GM19395 (cell line): Measurements from ENCODE around the gene ZNF768.
A peak's percentile ranks its signal among the peaks of the same experiment; 100 is the strongest.
"Not testable (repeated sequence)": the region's sequence is repeated elsewhere in the genome, so short reads cannot be mapped to it uniquely, and the experiment has no call there.

ENCODE experiments used
- ATAC-seq: cut with Tn5 transposase; IDR thresholded peaks from one replicate; pipeline ENCODE4 v1.9.1; 2021; ENCODE audit warnings: mild to moderate bottlenecking, moderate library complexity; ENCODE audit not compliant: unreplicated experiment

The ZNF768 gene

DNA sequence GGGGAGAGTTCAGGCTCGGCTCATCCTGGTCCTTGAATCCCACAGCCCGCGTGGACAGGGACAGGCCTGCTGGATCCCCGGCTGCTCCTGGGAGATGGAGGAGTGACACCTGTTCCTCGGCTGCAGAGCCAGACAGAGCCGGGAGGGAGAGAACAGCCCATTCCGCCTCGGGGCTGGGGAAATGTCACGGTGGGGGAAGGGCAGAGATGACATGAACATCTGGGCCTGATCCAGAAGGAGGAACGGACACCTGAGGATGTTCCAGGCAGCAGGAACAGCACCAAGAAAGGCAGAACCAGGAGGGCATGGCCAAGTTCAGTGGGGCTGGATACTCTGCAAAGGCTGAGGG lies 29.7 kb upstream of the ZNF768 start:
- no peak for ATAC-seq

GRCh38 chr16:30555315-30556124 lies 29.2 kb upstream of the ZNF768 start:
- ATAC-seq: no peak

DNA sequence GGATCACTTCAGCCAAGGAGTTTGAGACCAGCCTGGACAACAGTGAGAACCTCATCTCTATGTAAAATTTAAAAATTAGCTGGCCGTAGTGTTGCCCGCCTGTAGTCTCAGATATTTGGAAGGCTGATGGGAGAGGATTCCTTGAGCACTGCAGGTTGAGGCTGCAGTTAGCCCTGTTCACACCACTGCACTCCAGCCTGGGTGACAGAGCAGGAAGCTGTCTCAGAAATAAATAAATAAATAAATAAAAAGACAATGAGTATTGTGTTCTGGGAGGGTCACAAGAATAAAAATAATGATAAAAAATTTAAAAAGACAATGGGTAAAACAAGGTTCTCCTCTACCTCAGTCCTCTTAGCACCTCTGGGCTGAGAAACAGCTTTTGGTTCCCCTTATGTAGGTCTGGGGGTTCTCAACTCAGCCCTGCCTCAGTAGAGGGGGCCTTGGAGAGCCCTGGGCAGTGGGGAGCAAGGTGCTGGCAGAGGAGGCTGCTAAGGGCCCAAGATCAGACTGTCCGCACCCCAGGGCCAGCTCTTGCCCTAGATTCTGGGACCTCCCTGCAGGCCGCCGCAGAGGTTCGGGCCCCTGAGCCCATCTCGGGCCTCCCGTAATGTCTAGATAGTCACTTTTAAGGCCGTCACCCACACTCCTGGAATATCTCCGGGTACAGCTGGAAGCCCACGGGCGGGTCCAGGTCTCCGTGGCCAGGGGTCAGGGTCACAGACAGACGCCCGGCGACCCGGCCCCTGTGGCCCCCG lies 28.4 kb upstream of the ZNF768 start:
- no peak for ATAC-seq

GRCh38 chr16:30553393-30553899 lies 27.1 kb upstream of the ZNF768 start:
- ATAC-seq: no peak

- ATAC-seq: no peak
Measured at GRCh38 chr16:30552956-30553355, 26.6 kb upstream of the ZNF768 start.

DNA sequence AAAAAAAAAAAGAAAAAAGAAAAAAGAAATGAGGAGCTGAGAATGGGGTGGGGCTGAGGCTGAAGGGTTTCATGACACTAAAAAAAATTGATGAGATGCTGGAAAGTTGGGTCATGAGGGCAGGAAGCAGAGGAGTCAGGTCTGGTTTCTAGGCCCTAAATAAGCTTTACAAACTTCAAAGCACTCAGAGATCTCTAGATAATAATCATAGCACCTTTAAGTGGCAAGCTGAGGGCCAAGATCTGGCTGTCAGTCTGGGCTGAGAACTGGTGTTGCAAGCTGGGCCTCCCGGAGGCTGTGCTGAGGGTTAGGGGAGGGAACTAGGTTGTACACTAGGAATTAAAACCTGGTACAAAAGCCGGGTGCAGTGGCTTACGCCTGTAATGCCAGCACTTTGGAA lies 25.4 kb upstream of the ZNF768 start:
- no peak for ATAC-seq

GRCh38 chr16:30548416-30549253 lies 22.3 kb upstream of the ZNF768 start:
- ATAC-seq: no peak

GRCh38 chr16:30546115-30546514 lies 19.7 kb upstream of the ZNF768 start:
- no peak for ATAC-seq

DNA sequence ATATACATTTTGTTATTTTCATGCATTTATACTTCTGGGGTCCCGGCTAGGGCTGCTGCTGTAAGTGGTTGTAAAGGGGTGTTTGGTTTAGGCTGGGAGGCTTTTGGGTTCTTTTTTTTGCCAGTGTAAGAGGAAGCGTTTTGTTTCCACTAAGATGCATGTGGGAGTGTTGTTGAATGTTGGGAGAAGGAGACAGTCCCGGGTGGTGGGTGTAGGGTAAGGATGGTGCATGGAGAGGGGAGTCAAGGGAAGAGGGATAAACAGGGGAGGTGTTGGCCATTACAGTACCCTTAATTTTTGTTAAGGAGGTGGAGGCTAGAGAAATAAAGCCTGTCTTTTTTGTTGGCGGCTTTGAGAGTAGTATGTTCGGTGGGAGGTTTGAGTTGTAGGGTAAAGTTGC lies 16.7 kb upstream of the ZNF768 start:
- no peak for ATAC-seq

DNA sequence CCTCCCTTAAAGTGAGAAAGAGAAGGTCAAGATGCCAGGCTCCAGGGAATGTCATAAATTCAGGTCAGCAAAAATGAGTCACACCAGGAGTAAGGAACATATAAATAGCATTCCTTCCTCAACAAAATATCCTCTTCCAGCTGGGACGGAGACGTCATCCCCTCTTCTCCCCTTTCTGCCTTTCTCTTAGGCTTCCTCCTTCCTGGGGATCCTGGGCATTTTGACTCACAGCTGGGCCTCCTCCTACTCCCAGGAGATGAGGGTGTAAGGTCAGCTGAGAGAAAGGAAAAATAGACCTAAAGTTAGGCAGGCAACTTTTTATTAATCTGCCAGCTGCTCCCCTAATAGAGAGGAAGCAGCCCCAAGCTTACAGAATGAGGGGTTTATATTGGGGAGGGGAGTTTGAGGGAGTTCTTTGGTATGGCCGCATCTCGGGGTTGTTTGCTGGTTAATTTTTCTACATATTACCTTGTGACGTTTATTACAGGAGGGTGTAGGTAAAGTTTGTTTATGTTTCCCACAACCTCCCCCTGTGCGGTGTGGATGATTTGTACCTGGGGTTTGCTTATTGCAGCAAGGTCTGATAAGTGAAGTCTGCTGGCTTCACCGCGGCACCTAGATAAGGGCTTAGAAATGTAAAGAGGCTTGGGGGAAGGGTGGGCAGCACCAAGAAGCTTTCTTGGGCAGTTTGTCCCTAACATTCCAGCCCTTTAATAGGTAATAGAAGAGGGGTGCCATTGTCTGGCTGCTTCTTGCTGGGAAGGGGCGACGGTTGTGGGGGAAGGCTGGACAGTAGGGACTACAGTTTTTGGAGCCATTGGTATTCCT lies 15.3 kb upstream of the ZNF768 start:
- ATAC-seq: no peak

DNA sequence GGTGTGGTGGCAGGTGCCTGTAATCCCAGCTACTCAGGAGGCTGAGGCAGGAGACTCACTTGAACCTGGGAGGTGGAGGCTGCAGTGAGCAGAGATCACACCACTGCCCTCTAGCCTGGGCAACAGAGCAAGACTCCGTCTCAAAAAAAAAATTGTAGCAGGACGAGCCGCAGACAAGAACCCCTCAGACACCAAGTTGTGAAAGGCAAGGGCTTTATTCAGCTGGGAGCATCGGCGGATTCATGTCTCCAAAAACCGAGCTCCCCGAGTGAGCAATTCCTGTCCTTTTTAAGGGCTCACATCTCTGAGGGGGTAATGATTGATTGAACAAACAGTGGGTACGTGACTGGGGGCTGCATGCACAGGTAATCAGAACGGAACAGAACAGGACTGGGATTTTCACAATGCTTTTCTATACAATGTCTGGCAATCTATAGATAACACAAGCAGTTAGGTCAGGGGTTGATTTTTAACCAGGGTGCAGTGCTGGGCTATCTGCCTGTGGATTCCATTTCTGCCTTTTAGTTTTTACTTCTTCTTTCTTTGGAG lies 14.6 kb upstream of the ZNF768 start:
- not testable (repeated sequence) for ATAC-seq

DNA sequence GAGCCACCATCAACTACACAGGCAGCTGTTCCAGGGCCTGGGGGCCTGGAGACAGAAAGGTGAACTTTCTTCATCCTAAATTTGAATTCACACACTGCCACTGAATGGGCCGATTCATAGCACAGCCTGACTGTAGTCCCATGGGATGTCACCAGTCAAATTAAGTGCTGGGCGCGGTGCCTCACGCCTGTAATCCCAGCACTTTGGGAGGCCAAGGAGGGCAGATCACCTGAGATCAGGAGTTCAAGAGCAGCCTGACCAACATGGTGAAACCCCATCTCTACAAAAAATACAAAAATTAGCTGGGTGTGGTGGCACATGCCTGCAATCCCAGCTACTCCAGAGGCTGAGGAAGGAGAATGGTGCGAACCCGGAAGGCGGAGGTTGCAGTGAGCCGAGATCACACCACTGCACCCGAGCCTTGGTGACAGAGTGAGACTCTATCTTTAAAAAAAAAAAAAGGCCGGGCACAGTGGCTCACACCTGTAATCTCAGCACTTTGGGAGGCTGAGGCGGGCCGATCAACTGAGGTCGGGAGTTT lies 13.7 kb upstream of the ZNF768 start:
- not testable (repeated sequence) for ATAC-seq

DNA sequence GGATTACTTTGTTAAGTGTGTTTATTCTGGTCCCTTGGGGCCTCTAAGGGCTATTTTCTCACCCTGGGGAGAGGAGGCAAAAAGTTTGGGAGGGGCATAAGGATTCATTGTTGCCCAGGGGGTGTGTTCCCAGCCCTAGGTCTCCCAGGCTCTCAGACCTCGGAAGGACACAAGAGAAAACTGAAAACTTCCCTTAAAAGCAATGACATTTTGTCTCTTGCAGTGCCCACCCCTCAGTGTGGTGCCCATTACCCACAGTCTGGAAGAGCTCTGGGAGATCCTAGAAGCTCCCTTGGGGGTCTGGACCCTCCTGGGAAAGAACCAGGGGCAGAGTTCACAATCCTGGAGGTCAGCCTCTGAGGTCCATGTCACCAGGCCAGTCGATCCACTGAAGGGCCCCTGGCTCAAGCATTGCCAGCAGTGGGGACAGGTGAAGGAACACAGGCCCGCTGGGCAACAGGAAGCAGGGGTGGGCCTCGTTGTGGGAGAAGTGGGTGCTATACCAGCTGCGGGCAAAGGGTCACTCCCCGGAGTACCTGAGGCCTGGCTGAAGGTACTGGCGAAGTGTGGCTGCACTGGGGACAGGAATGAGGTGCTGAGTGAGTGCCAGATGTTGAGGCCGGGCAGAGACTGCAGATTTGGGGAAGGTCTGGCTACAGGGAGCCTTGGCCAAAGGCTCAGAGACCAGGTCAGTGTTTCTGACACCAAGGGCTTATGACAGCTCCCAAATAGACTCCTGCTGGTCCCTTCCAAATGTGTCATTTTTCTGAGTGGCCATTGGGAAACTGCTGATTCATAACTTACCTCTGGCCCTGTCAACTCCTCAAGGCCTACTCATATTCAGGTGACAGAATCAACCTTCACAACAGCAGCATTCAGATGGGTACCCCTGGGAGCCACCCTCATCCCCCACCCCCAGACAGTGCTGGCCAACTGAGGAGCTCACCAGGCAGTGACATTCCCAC lies 12.9 kb upstream of the ZNF768 start:
- ATAC-seq: no peak

GRCh38 chr16:30536391-30537024 lies 10.1 kb upstream of the ZNF768 start:
- ATAC-seq: not testable (repeated sequence)

DNA sequence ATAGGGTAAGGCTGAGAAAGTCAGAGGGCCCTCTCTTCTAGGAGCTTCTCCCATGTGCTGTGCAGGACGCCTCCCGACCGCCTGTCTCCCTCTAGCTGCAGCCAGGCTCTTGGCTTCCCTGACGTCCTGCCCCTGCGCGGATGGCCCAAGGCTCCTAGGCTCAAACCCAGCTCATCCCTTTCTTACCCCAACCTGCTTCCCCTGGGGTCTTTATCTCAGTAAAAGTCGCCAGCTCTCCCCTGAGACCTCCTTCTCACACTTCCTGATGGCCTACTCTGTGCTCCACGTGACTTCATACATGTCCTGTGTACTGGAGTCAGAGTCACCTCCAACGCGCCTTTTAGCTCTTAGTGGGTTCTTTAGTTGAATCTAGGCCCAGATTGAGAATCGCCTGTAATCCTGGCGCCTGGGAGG lies 9.4 kb upstream of the ZNF768 start:
- ATAC-seq: no peak

- ATAC-seq: peak; percentile 3
Measured at GRCh38 chr16:30535106-30535776, 8.9 kb upstream of the ZNF768 start.

- peak; percentile 59 for ATAC-seq
Measured at GRCh38 chr16:30534368-30535105, 8.2 kb upstream of the ZNF768 start, which contains the start of gene ZNF747. Gene ZNF747, minus strand, starts transcription at chr16:30534858. Its CDS starts 179 bp downstream, at chr16:30534679.
